HL-60 (cell line): ENCODE measurements around the gene RAMP3.

Source experiments
- DNase-seq, 2 experiments: peaks; one replicate each; pipeline ENCODE4 v3.0.0-alpha.2; 2010 to 2020; ENCODE audit warnings: low read depth in 1 of 2, low spot score in 1 of 2
- H3K27ac ChIP-seq: fragments of 250-450 bp; sonication (Bioruptor Pico); replicated peaks from 2 replicates; pipeline ENCODE4 v1.5.1; 2020; ENCODE audit warnings: mild to moderate bottlenecking, moderate library complexity
- H3K27me3 ChIP-seq: fragments of 250-450 bp; sonication (Bioruptor Pico); 2 replicates; pipeline ENCODE4 v1.5.1; 2021; ENCODE audit warnings: mild to moderate bottlenecking, moderate library complexity; ENCODE audit not compliant: insufficient read depth, poor library complexity, severe bottlenecking
- H3K4me3 ChIP-seq: replicated peaks from 2 replicates; pipeline ENCODE4 v1.5.1; 2011; ENCODE audit warnings: mild to moderate bottlenecking, control low read depth, low read length; ENCODE audit not compliant: insufficient read depth
- GABPA ChIP-seq: IDR thresholded peaks from 2 replicates; pipeline ENCODE4 v1.6.1; 2012; ENCODE audit warnings: low read depth
- POLR2AphosphoS5 ChIP-seq: IDR thresholded peaks from 2 replicates; pipeline ENCODE4 v1.6.1; 2012; ENCODE audit warnings: low read depth
- SPI1 ChIP-seq: IDR thresholded peaks from 2 replicates; pipeline ENCODE4 v1.6.1; 2012; ENCODE audit warnings: low read depth, mild to moderate bottlenecking, borderline replicate concordance
- TF ChIP-seq, protein P1 (sequence below): IDR thresholded peaks from one replicate; pipeline ENCODE4 v1.5.1; 2011; ENCODE audit warnings: low read length, control low read depth, inconsistent platforms; ENCODE audit not compliant: insufficient read depth
- TF ChIP-seq, protein P2 (sequence below): IDR thresholded peaks from 2 replicates; pipeline ENCODE4 v1.6.1; 2012; ENCODE audit warnings: low read depth; ENCODE audit not compliant: insufficient replicate concordance

RAMP3 gene

DNA sequence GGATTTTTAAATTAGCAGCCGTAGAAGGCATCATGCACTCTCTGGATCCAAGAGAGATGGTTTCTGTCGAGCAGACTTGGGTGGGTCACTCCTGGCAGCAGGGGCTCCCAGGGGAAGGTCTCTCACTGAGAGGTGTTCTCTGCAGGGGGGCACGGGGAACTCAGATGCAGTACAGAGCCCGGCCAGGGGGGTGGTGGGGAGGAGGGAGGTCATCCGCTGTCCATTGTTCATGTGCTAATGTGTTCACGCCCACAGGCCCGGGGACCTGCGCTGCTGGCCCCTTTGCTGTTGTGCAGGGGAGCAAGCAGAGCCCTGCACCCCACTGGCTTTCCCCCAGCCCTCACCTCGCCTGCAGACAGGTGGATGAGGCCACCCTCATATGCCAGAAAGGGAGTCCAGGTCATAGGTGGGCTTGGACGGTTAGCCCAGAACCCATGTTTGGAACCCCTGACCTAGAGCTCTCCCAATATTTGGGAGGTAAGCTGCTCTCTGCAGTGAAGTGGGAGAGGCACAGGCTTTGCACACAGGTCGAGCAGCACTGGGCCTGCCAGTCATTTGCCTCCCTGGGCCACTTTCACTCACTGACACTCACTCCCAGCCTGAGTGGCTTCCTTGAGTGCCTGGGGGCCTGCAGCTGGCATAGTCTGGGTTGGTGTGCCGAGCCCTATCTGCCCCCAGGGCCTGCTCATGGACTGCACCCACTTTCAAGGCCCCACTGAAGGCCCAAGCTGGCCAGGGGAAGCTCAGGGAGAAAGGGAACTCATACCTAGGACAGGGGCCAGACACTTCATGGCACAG is 33.5 kb upstream of the RAMP3 start:
- no peaks in the 10 kb centered on the region for H3K27me3 ChIP-seq
- no peak overlapping the region for H3K4me3 ChIP-seq
- TF ChIP-seq GABPA (no peak), SPI1 (no peak), POLR2AphosphoS5 (no peak)
- TF ChIP-seq, protein P1, sequence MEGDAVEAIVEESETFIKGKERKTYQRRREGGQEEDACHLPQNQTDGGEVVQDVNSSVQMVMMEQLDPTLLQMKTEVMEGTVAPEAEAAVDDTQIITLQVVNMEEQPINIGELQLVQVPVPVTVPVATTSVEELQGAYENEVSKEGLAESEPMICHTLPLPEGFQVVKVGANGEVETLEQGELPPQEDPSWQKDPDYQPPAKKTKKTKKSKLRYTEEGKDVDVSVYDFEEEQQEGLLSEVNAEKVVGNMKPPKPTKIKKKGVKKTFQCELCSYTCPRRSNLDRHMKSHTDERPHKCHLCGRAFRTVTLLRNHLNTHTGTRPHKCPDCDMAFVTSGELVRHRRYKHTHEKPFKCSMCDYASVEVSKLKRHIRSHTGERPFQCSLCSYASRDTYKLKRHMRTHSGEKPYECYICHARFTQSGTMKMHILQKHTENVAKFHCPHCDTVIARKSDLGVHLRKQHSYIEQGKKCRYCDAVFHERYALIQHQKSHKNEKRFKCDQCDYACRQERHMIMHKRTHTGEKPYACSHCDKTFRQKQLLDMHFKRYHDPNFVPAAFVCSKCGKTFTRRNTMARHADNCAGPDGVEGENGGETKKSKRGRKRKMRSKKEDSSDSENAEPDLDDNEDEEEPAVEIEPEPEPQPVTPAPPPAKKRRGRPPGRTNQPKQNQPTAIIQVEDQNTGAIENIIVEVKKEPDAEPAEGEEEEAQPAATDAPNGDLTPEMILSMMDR, result no peak
- TF ChIP-seq, protein P2, sequence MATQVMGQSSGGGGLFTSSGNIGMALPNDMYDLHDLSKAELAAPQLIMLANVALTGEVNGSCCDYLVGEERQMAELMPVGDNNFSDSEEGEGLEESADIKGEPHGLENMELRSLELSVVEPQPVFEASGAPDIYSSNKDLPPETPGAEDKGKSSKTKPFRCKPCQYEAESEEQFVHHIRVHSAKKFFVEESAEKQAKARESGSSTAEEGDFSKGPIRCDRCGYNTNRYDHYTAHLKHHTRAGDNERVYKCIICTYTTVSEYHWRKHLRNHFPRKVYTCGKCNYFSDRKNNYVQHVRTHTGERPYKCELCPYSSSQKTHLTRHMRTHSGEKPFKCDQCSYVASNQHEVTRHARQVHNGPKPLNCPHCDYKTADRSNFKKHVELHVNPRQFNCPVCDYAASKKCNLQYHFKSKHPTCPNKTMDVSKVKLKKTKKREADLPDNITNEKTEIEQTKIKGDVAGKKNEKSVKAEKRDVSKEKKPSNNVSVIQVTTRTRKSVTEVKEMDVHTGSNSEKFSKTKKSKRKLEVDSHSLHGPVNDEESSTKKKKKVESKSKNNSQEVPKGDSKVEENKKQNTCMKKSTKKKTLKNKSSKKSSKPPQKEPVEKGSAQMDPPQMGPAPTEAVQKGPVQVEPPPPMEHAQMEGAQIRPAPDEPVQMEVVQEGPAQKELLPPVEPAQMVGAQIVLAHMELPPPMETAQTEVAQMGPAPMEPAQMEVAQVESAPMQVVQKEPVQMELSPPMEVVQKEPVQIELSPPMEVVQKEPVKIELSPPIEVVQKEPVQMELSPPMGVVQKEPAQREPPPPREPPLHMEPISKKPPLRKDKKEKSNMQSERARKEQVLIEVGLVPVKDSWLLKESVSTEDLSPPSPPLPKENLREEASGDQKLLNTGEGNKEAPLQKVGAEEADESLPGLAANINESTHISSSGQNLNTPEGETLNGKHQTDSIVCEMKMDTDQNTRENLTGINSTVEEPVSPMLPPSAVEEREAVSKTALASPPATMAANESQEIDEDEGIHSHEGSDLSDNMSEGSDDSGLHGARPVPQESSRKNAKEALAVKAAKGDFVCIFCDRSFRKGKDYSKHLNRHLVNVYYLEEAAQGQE, result no peak
- H3K27ac ChIP-seq, result no peak overlapping the region
- no peak for DNase-seq

DNA sequence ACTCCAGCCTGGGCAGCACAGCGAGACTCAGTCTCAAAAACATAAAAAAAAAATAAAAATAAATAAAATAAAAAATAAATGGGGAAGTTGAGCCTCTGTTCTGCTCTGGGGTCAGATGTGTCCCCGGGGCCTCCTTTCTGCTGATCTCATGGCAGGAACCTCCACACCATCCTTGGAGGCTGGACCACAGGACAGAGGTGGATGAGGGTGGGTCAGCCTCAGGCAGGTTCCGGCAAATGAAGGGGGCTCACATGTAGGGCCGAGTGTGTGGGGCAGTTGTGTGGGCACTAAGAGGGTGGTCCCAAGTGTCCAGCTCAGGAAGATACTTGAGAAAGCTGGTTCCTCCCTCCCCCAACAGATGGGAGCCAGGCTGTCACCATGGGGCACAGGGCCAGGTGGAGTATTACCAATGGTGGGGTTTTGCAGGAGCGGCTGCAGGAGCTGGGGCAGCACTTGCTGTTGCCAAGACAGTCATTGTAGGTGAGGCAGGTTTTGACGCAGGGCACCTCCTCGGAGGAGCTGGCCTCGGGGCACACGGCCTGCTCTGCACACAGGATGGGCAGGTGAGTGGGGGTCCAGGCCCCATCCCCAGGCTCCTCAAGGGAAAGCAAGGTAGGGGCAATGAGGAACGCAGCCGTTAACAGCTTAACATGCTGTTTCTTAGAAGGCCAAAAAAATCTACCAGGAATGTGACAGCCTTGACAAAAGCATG is 32.2 kb upstream of the RAMP3 start:
- DNase-seq, result no peak

DNA sequence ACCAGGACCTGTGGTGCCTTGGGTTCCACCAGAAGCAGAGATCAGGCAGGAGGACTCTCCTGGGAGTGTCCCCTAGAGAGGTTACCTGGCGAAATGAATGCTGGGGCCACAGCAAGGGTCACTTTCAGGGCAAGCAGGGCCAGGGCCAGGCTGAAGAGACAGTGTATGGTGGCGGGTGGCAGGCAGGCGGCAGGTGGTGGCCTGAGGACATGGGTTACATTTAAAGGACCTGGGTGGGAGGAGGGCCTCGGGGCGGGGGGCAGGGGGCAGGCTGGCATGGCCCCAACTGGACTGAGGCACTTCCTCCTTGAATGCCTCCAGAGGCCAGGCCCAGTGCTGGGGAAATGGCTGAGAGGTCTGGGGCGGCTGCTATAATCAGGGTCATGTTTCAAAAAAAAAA is 31.4 kb upstream of the RAMP3 start:
- Histone ChIP-seq H3K27ac (no peak overlapping the region), H3K4me3 (no peak overlapping the region), H3K27me3 (no peaks in the 10 kb centered on the region)
- TF ChIP-seq, protein P2, result no peak
- TF ChIP-seq, protein P1, result no peak
- no peak for TF ChIP-seq POLR2AphosphoS5
- TF ChIP-seq SPI1, result no peak
- no peak for DNase-seq

More for the DNA sequence above, 32.2 kb upstream of the RAMP3 start:
- Histone ChIP-seq H3K27me3 (no peaks in the 10 kb centered on the region), H3K27ac (no peak overlapping the region), H3K4me3 (no peak overlapping the region)
- TF ChIP-seq, protein P1, result no peak
- TF ChIP-seq, protein P2, result no peak
- no peak for TF ChIP-seq GABPA
- no peak for TF ChIP-seq SPI1
- no peak for TF ChIP-seq POLR2AphosphoS5
